Retinal pigment epithelial cell (primary cell): ENCODE results near the gene CIART.
"Not testable (repeated sequence)": the region's sequence is repeated elsewhere in the genome, so short reads cannot be mapped to it uniquely, and the experiment has no call there.

Experiments used
- DNase-seq: peaks from one replicate; pipeline ENCODE4 v3.0.0-alpha.2; 2010; ENCODE audit warnings: low read depth
- H3K4me3 ChIP-seq: 2 replicates; pipeline ENCODE4 v1.5.1; 2011; ENCODE audit warnings: mild to moderate bottlenecking, low read length, control low read depth, moderate library complexity
- CTCF ChIP-seq: conservative IDR thresholded peaks from 2 replicates; pipeline ENCODE4 v1.5.1; 2011; ENCODE audit warnings: low read depth, low read length, control low read depth, inconsistent platforms

Gene CIART

GRCh38 chr1:150235852-150236613 lies 46.3 kb upstream of the CIART start, which contains the start of gene ANP32E:
ANP32E (minus strand) TSS chr1:150236112; CDS start chr1:150235786, 326 bp downstream.
- no peak for TF ChIP-seq CTCF
- peak; percentile 99 for DNase-seq
- H3K4me3 ChIP-seq, result peak within 1 kb of the TSS; percentile 98

GRCh38 chr1:150236614-150237100 lies 45.7 kb upstream of the CIART start:
- DNase-seq, result no peak
- TF ChIP-seq CTCF, result no peak
- H3K4me3 ChIP-seq, result peak overlapping the region; percentile 98

- DNase-seq, H3K4me3 ChIP-seq: not testable (repeated sequence)
Measured at GRCh38 chr1:150237176-150237575, 45.2 kb upstream of the CIART start.

- no peak overlapping the region for H3K4me3 ChIP-seq
- no peak for DNase-seq
Measured at GRCh38 chr1:150237746-150238145, 44.6 kb upstream of the CIART start.

GRCh38 chr1:150243003-150243402 lies 39.4 kb upstream of the CIART start:
- H3K4me3 ChIP-seq, result no peak overlapping the region
- no peak for DNase-seq

More at GRCh38 chr1:150237746-150238145, 44.6 kb upstream of the CIART start:
- TF ChIP-seq CTCF, result no peak

GRCh38 chr1:150249936-150250335 lies 32.4 kb upstream of the CIART start:
- TF ChIP-seq CTCF, result no peak
- no peak for DNase-seq
- no peak overlapping the region for H3K4me3 ChIP-seq

More at GRCh38 chr1:150243003-150243402, 39.4 kb upstream of the CIART start:
- no peak for TF ChIP-seq CTCF

GRCh38 chr1:150256198-150256553 lies 26.2 kb upstream of the CIART start:
- no peak for DNase-seq
- peak overlapping the region; percentile 54 for H3K4me3 ChIP-seq
- TF ChIP-seq CTCF, result no peak
